GM12878 (cell line): ENCODE data around the gene CASK. TPM values are rescaled to one million over a fixed set of nuclear protein-coding genes. Genes with fewer than 3 reads are reported as not detected.

Experiments used
- ATAC-seq: fragments of 200-7000 bp; cut with Tn5 transposase; 3 replicates; pipeline ENCODE4 v1.9.1; 2020; ENCODE audit warnings: mild to moderate bottlenecking, moderate library complexity
- BruUV-seq: library from RNA; stranded (reverse); fragments of 400-500 nt; replicated peaks from 2 replicates; lab custom pipeline; 2021; lab: Mats Ljungman, UMichigan
- CTCF ChIA-PET: fragments of 300-600 bp; sonication (Branson Sonifier 250); formaldehyde crosslinking; extraction: SDS; loops from one replicate; lab custom pipeline; 2021; ENCODE audit warnings: inconsistent platforms; lab: Yijun Ruan, JAX
- POLR2A ChIA-PET: fragments of 350-600 bp; formaldehyde crosslinking; extraction: SDS; loops from one replicate; lab custom pipeline; 2021; ENCODE audit warnings: inconsistent platforms; lab: Charles Lee
- RAD21 ChIA-PET: fragments of 300-600 bp; sonication (Branson Sonifier 250); formaldehyde crosslinking; loops from one replicate; lab custom pipeline; 2023; ENCODE audit warnings: antibody characterized with exemption; ENCODE audit not compliant: unreplicated experiment; lab: Charles Lee
- SMC1A ChIA-PET: fragments of 300-600 bp; sonication (Branson Sonifier 250); formaldehyde crosslinking; loops from one replicate; lab custom pipeline; 2023; ENCODE audit not compliant: unreplicated experiment, uncharacterized antibody; lab: Charles Lee
- DNase-seq: peaks from one replicate; pipeline ENCODE4 v3.0.0-alpha.2; 2011; ENCODE audit warnings: low read depth, low spot score
- FAIRE-seq: peaks from 3 replicates; lab custom pipeline; 2011; peaks lifted over from hg19 to GRCh38; lab: Jason Lieb, UNC
- H2AFZ ChIP-seq: 2 replicates; pipeline ENCODE4 v1.6.0; 2011; ENCODE audit warnings: low read depth, low read length, control low read depth; ENCODE audit not compliant: control insufficient read depth
- H3K27ac ChIP-seq: 2 replicates; pipeline ENCODE4 v1.5.1; 2011; ENCODE audit warnings: control low read depth; ENCODE audit not compliant: control insufficient read depth, insufficient read depth
- H3K27me3 ChIP-seq, 2 experiments: replicated peaks in 1 of 2; 2 replicates each; pipeline versions ENCODE4 v1.6.0 to v1.6.1; 2011; ENCODE audit warnings: low read length in 1 of 2; ENCODE audit not compliant: control insufficient read depth in 2 of 2, insufficient read depth in 2 of 2
- H3K36me3 ChIP-seq, 2 experiments: 2 replicates each; pipeline ENCODE4 v1.5.1; 2011; ENCODE audit warnings: low read length in 1 of 2; ENCODE audit not compliant: control insufficient read depth in 2 of 2, insufficient read depth in 2 of 2
- H3K4me1 ChIP-seq: 2 replicates; pipeline ENCODE4 v1.6.1; 2011; ENCODE audit warnings: mild to moderate bottlenecking, low read length, moderate library complexity, mixed read lengths; ENCODE audit not compliant: control insufficient read depth, insufficient read depth
- H3K4me2 ChIP-seq: 2 replicates; pipeline ENCODE4 v1.6.0; 2011; ENCODE audit warnings: control low read depth; ENCODE audit not compliant: control insufficient read depth, insufficient read depth
- H3K4me3 ChIP-seq: fragments of 200-600 bp; sonication (generic); 2 replicates; pipeline ENCODE4 v1.5.1; 2016
- H3K79me2 ChIP-seq: 2 replicates; pipeline ENCODE4 v1.6.0; 2011; ENCODE audit warnings: low read length; ENCODE audit not compliant: control insufficient read depth, insufficient read depth
- H3K9ac ChIP-seq: 2 replicates; pipeline ENCODE4 v1.8.0; 2011; ENCODE audit warnings: low read length, control low read depth, mixed read lengths; ENCODE audit not compliant: control insufficient read depth, insufficient read depth
- H3K9me3 ChIP-seq: replicated peaks from 3 replicates; pipeline ENCODE4 v1.5.1; 2011; ENCODE audit warnings: mild to moderate bottlenecking, low read length; ENCODE audit not compliant: control insufficient read depth, insufficient read depth
- H4K20me1 ChIP-seq: 2 replicates; pipeline ENCODE4 v1.6.0; 2011; ENCODE audit not compliant: control insufficient read depth, insufficient read depth
- ETV6 ChIP-seq, 2 experiments: fragments of 450-650 bp in 1 of 2; IDR thresholded peaks in 1 of 2; conservative IDR thresholded peaks in 1 of 2; 2 replicates each; pipeline ENCODE4 v1.6.1; 2014; ENCODE audit warnings: antibody characterized with exemption in 1 of 2, borderline replicate concordance in 1 of 2, low read depth in 1 of 2, mild to moderate bottlenecking in 1 of 2, moderate library complexity in 1 of 2
- KAT2A ChIP-seq: conservative IDR thresholded peaks from 2 replicates; pipeline ENCODE4 v1.6.1; 2011; ENCODE audit warnings: low read depth, low read length; ENCODE audit not compliant: control insufficient read depth
- KLF5 ChIP-seq: fragments of 450-650 bp; IDR thresholded peaks from 2 replicates; pipeline ENCODE4 v1.6.1; 2014; ENCODE audit warnings: mild to moderate bottlenecking; ENCODE audit not compliant: partially characterized antibody
- MEF2A ChIP-seq: IDR thresholded peaks from 2 replicates; pipeline ENCODE4 v1.6.1; 2011; ENCODE audit warnings: low read depth, mild to moderate bottlenecking, low read length, moderate library complexity; ENCODE audit not compliant: insufficient read depth
- MEF2B ChIP-seq: fragments of 450-650 bp; IDR thresholded peaks from 2 replicates; pipeline ENCODE4 v1.6.1; 2018; ENCODE audit warnings: mild to moderate bottlenecking, moderate library complexity; ENCODE audit not compliant: partially characterized antibody, poor library complexity, severe bottlenecking
- SMC3 ChIP-seq: IDR thresholded peaks from 2 replicates; pipeline ENCODE4 v1.6.1; 2011; ENCODE audit warnings: low read length, improper control_type of control experiment, borderline replicate concordance
- STAT3 ChIP-seq: IDR thresholded peaks from 2 replicates; pipeline ENCODE4 v1.6.1; 2011; ENCODE audit warnings: low read depth, low read length, improper control_type of control experiment
- TCF12 ChIP-seq: IDR thresholded peaks from 2 replicates; pipeline ENCODE4 v1.6.1; 2011; ENCODE audit warnings: low read depth, mild to moderate bottlenecking, low read length
- TCF3 ChIP-seq: IDR thresholded peaks from 2 replicates; pipeline ENCODE4 v1.6.1; 2012; ENCODE audit warnings: low read depth, mild to moderate bottlenecking, low read length, borderline replicate concordance; ENCODE audit not compliant: insufficient read depth
- ZBED1 ChIP-seq: IDR thresholded peaks from 2 replicates; pipeline ENCODE4 v1.6.1; 2016; ENCODE audit warnings: borderline replicate concordance
- ZNF207 ChIP-seq: fragments of 450-650 bp; IDR thresholded peaks from 2 replicates; pipeline ENCODE4 v1.6.1; 2014; ENCODE audit warnings: antibody characterized with exemption, mild to moderate bottlenecking, borderline replicate concordance
- ZSCAN29 ChIP-seq: fragments of 450-650 bp; IDR thresholded peaks from 2 replicates; pipeline ENCODE4 v1.6.1; 2017; ENCODE audit warnings: mild to moderate bottlenecking, moderate library complexity
- WGBS: methylation state at CpG from one replicate; pipeline ENCODE4 v1.1.6; 2016; ENCODE audit warnings: low lambda C conversion rate; ENCODE audit not compliant: insufficient replicate concordance, insufficient coverage; ENCODE audit errors: missing lambda C conversion rate; 5-methylcytosine and 5-hydroxymethylcytosine counted together
- in situ Hi-C: fragments of 300-500 bp; cut with MboI; formaldehyde crosslinking; loops from 9 replicates; pipeline ENCODE4 v1.14.3; 2018; ENCODE audit warnings: mixed read lengths
- intact Hi-C: fragments of 100-400 bp; cut with micrococcal nuclease; formaldehyde crosslinking; loops from one replicate; pipeline ENCODE4 v1.14.2; 2022; ENCODE audit not compliant: unreplicated experiment
- polyA plus RNA-seq, 11 experiments: library from polyadenylated mRNA; depleted of rRNA in 4 of 11; unstranded in 6 of 11; stranded (reverse) in 5 of 11; fragments of >200 nt; fragmentation: Nextera tagmentation in 4 of 11; fragmentation: Illumina TruSeq in 1 of 11; extraction: Ambion mirVana in 4 of 11; extraction: Trizol in 1 of 11; gene quantifications; 1 replicate in 1 of 11; 2 replicates in 10 of 11; pipeline versions ENCODE4 v1.2.1 to v1.2.3, GENCODE V29; 2011 to 2016; ENCODE audit warnings: inconsistent platforms in 2 of 11, missing spikeins in 2 of 11, low read depth in 1 of 11
- total RNA-seq, 4 experiments: library from RNA; depleted of rRNA in 3 of 4; stranded (reverse); fragments of >200 nt in 3 of 4; fragmentation: Illumina TruSeq in 1 of 4; extraction: Trizol in 1 of 4; gene quantifications; 2 replicates each; pipeline versions ENCODE4 v1.2.1 to v1.2.3, GENCODE V29; 2013 to 2021
- TF ChIP-seq, protein P1 (sequence below): IDR thresholded peaks from 2 replicates; pipeline ENCODE4 v1.6.1; 2012; ENCODE audit warnings: low read length, inconsistent platforms
- TF ChIP-seq, protein P2 (sequence below): fragments of 450-650 bp; IDR thresholded peaks from 2 replicates; pipeline ENCODE4 v1.6.1; 2016; ENCODE audit warnings: mild to moderate bottlenecking
- TF ChIP-seq, protein P3 (sequence below): fragments of 450-650 bp; formaldehyde crosslinking; IDR thresholded peaks from 2 replicates; pipeline ENCODE4 v1.5.0; 2022; ENCODE audit warnings: mild to moderate bottlenecking, missing genetic modification characterization
- TF ChIP-seq, protein P4 (sequence below): IDR thresholded peaks from 2 replicates; pipeline ENCODE4 v1.6.1; 2011; ENCODE audit warnings: borderline replicate concordance, low read depth, mild to moderate bottlenecking, moderate library complexity, mixed read lengths, low read length; ENCODE audit not compliant: insufficient read depth; ENCODE audit errors: extremely low read length
- TF ChIP-seq, protein P5 (sequence below): fragments of 450-650 bp; IDR thresholded peaks from 2 replicates; pipeline ENCODE4 v1.6.1; 2014; ENCODE audit warnings: mild to moderate bottlenecking

The CASK gene
- total and polyA plus RNA-seq, 10 of the 15 experiments (the other 5 are each of a cell fraction or from before 2014, with no cell fraction given) = 0.60 to 45.9 (median 4.8) TPM

DNA sequence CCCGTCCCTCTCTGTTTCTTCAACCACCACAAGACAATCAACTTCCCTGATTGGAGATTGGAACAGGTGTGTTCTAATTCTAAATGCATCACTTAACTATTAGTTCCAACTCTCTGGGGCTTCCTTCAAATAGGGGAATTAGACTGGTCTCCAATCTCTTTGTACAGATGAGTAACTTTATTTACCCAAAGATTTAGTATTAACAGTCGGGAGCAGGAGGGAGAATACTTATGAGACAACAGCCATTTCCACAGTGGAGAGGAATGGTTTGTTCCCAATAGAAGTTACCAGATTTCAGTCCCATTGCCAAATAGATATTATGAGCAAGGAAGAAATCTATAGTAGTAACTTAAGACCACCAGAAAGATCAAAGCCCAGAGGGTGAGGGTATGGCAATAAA is 46.2 kb downstream of the CASK start:
- no peak for DNase-seq
- TF ChIP-seq ZBED1 (no peak), MEF2B (no peak), SMC3 (no peak), STAT3 (no peak), KAT2A (no peak), ETV6 (conservative IDR thresholded peaks at IDR 0.05 in 1 of 2, IDR thresholded peaks at IDR 0.05 in 1 of 2; ENCODE audit: borderline replicate concordance in 1 of 2, low read depth in 1 of 2) (no peak), MEF2A (no peak), TCF12 (no peak), ZNF207 (no peak), KLF5 (no peak), ZSCAN29 (no peak), TCF3 (no peak)
- TF ChIP-seq, protein P1, sequence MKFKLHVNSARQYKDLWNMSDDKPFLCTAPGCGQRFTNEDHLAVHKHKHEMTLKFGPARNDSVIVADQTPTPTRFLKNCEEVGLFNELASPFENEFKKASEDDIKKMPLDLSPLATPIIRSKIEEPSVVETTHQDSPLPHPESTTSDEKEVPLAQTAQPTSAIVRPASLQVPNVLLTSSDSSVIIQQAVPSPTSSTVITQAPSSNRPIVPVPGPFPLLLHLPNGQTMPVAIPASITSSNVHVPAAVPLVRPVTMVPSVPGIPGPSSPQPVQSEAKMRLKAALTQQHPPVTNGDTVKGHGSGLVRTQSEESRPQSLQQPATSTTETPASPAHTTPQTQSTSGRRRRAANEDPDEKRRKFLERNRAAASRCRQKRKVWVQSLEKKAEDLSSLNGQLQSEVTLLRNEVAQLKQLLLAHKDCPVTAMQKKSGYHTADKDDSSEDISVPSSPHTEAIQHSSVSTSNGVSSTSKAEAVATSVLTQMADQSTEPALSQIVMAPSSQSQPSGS = no peak
- TF ChIP-seq, protein P2, sequence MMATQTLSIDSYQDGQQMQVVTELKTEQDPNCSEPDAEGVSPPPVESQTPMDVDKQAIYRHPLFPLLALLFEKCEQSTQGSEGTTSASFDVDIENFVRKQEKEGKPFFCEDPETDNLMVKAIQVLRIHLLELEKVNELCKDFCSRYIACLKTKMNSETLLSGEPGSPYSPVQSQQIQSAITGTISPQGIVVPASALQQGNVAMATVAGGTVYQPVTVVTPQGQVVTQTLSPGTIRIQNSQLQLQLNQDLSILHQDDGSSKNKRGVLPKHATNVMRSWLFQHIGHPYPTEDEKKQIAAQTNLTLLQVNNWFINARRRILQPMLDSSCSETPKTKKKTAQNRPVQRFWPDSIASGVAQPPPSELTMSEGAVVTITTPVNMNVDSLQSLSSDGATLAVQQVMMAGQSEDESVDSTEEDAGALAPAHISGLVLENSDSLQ = no peak
- TF ChIP-seq, protein P3, sequence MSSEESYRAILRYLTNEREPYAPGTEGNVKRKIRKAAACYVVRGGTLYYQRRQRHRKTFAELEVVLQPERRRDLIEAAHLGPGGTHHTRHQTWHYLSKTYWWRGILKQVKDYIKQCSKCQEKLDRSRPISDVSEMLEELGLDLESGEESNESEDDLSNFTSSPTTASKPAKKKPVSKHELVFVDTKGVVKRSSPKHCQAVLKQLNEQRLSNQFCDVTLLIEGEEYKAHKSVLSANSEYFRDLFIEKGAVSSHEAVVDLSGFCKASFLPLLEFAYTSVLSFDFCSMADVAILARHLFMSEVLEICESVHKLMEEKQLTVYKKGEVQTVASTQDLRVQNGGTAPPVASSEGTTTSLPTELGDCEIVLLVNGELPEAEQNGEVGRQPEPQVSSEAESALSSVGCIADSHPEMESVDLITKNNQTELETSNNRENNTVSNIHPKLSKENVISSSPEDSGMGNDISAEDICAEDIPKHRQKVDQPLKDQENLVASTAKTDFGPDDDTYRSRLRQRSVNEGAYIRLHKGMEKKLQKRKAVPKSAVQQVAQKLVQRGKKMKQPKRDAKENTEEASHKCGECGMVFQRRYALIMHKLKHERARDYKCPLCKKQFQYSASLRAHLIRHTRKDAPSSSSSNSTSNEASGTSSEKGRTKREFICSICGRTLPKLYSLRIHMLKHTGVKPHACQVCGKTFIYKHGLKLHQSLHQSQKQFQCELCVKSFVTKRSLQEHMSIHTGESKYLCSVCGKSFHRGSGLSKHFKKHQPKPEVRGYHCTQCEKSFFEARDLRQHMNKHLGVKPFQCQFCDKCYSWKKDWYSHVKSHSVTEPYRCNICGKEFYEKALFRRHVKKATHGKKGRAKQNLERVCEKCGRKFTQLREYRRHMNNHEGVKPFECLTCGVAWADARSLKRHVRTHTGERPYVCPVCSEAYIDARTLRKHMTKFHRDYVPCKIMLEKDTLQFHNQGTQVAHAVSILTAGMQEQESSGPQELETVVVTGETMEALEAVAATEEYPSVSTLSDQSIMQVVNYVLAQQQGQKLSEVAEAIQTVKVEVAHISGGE (CRISPR knock-in tag) = no peak
- TF ChIP-seq, protein P4, sequence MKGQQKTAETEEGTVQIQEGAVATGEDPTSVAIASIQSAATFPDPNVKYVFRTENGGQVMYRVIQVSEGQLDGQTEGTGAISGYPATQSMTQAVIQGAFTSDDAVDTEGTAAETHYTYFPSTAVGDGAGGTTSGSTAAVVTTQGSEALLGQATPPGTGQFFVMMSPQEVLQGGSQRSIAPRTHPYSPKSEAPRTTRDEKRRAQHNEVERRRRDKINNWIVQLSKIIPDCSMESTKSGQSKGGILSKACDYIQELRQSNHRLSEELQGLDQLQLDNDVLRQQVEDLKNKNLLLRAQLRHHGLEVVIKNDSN = no peak
- TF ChIP-seq, protein P5, sequence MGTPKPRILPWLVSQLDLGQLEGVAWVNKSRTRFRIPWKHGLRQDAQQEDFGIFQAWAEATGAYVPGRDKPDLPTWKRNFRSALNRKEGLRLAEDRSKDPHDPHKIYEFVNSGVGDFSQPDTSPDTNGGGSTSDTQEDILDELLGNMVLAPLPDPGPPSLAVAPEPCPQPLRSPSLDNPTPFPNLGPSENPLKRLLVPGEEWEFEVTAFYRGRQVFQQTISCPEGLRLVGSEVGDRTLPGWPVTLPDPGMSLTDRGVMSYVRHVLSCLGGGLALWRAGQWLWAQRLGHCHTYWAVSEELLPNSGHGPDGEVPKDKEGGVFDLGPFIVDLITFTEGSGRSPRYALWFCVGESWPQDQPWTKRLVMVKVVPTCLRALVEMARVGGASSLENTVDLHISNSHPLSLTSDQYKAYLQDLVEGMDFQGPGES = no peak
- no peaks in the 10 kb centered on the region for H3K9me3 ChIP-seq
- H3K4me1 ChIP-seq = no peaks in the 10 kb centered on the region
- BruUV-seq = no TSS peak
- ATAC-seq = no peak
- intact Hi-C loops = no loop called here
- CTCF ChIA-PET = no interaction called here
- in situ Hi-C loops = no loop called here
- SMC1A ChIA-PET = interaction anchor here (1.5 kb wide), 1 partner anchor 9 kb away, joined by 5 read pairs; no protein-coding TSS in a partner anchor
- H3K79me2 ChIP-seq = no peaks in the 10 kb centered on the region
- H3K4me2 ChIP-seq = no peak overlapping the region
- no peak overlapping the region for H3K9ac ChIP-seq
- 35% methylated on average over 2 of the region's 2 CpGs for WGBS
- RAD21 ChIA-PET = no interaction called here
- H4K20me1 ChIP-seq = no peaks in the 10 kb centered on the region
- H3K4me3 ChIP-seq = no peak overlapping the region
- POLR2A ChIA-PET = no interaction called here
- FAIRE-seq = no peak
- H3K27me3 ChIP-seq = no peaks in the 10 kb centered on the region
- no peak overlapping the region for H2AFZ ChIP-seq
- no peaks in the 10 kb centered on the region for H3K36me3 ChIP-seq
- H3K27ac ChIP-seq = no peak overlapping the region
